ENCODE results near the gene MYT1.

DNA sequence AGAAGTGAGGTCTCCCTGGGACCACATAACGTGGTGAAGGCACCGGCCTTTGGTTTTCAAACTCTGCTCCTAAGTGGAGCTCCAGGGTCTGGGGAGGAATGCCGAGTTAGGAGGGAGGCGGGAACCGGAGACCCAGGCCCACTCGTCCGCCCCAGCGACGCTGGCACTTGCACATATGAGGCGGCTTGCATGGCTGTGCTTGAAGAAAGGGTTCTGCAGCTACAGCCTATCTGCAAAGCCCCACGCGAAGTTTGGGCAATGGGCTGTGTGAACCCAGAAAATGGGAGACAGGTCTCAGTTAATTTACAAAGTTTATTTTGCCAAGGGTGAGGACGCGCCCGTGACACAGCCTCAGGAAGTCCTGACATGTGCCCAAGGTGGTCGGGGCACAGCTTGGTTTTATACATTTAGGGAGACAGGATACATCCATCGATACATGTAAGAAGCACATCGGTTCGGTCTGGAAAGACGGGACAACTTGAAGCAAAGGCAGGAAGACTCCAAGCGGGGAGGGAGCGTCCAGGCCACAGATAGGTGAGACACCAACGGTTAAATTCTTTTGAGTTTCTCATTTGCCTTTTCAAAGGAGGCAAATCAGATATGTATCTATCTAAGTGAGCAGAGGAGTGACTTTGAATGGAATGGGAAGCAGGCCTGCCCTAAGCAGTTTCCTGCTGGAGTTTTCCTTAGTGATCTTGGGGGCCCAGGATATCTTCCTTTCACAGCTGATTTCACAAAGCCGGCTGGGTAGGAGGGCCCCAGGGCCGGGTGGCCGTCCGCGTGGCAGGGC lies 90.5 kb downstream of the MYT1 start:
- TF ChIP-seq NFYB (IDR thresholded peaks at IDR 0.05; ENCODE audit: extremely low read depth, insufficient read length) = no peak
- TF ChIP-seq, protein P1, sequence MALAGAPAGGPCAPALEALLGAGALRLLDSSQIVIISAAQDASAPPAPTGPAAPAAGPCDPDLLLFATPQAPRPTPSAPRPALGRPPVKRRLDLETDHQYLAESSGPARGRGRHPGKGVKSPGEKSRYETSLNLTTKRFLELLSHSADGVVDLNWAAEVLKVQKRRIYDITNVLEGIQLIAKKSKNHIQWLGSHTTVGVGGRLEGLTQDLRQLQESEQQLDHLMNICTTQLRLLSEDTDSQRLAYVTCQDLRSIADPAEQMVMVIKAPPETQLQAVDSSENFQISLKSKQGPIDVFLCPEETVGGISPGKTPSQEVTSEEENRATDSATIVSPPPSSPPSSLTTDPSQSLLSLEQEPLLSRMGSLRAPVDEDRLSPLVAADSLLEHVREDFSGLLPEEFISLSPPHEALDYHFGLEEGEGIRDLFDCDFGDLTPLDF (CRISPR knock-in tag; IDR thresholded peaks at IDR 0.05) = no peak
- TF ChIP-seq TAF7 (tag; IDR thresholded peaks at IDR 0.05) = no peak
- TF ChIP-seq, protein P2, sequence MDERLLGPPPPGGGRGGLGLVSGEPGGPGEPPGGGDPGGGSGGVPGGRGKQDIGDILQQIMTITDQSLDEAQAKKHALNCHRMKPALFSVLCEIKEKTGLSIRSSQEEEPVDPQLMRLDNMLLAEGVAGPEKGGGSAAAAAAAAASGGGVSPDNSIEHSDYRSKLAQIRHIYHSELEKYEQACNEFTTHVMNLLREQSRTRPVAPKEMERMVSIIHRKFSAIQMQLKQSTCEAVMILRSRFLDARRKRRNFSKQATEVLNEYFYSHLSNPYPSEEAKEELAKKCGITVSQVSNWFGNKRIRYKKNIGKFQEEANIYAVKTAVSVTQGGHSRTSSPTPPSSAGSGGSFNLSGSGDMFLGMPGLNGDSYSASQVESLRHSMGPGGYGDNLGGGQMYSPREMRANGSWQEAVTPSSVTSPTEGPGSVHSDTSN (CRISPR knock-in tag; IDR thresholded peaks at IDR 0.05; ENCODE audit: low read depth) = no peak
- TF ChIP-seq, protein P2 (tag; conservative IDR thresholded peaks at IDR 0.05; ENCODE audit: low read depth) = no peak
- TF ChIP-seq ARNT (IDR thresholded peaks at IDR 0.05) = no peak
